Neuronal stem cell (in vitro differentiated cells): Measurements from ENCODE around the gene TMTC2.

ENCODE experiments used
- DNase-seq: peaks from one replicate; pipeline ENCODE4 v3.0.0-alpha.2; 2013; ENCODE audit warnings: low spot score
- H2AFZ ChIP-seq: one replicate; pipeline ENCODE4 v1.6.1; 2013; ENCODE audit warnings: mild to moderate bottlenecking, low read length, inconsistent platforms
- H2AK5ac ChIP-seq: 2 replicates; pipeline ENCODE4 v1.6.1; 2013; ENCODE audit warnings: low read depth, mild to moderate bottlenecking, inconsistent platforms, low read length, moderate library complexity, mixed read lengths
- H2BK120ac ChIP-seq: 2 replicates; pipeline ENCODE4 v1.6.1; 2013; ENCODE audit warnings: low read depth, mild to moderate bottlenecking, inconsistent platforms, low read length, moderate library complexity, mixed read lengths
- H2BK12ac ChIP-seq: one replicate; pipeline ENCODE4 v1.6.1; 2013; ENCODE audit warnings: low read length, inconsistent platforms
- H2BK15ac ChIP-seq: 2 replicates; pipeline ENCODE4 v1.6.1; 2013; ENCODE audit warnings: mild to moderate bottlenecking, low read length, inconsistent platforms, mixed read lengths
- H2BK5ac ChIP-seq: one replicate; pipeline ENCODE4 v1.6.1; 2013; ENCODE audit warnings: inconsistent platforms, mild to moderate bottlenecking, low read length, moderate library complexity
- H3K14ac ChIP-seq: one replicate; pipeline ENCODE4 v1.6.1; 2013; ENCODE audit warnings: low read length, inconsistent platforms
- H3K18ac ChIP-seq: 2 replicates; pipeline ENCODE4 v1.6.1; 2013; ENCODE audit warnings: low read length, inconsistent platforms
- H3K23ac ChIP-seq: 2 replicates; pipeline ENCODE4 v1.6.1; 2013; ENCODE audit warnings: low read depth, mild to moderate bottlenecking, mixed read lengths, low read length, inconsistent platforms; ENCODE audit not compliant: poor library complexity
- H3K27ac ChIP-seq: replicated peaks from 3 replicates; pipeline ENCODE4 v1.5.1; 2013; ENCODE audit warnings: low read length, inconsistent platforms
- H3K27me3 ChIP-seq, 3 experiments: 2 replicates each; pipeline ENCODE4 v1.6.1; 2013; ENCODE audit warnings: low read length in 3 of 3, mild to moderate bottlenecking in 2 of 3, inconsistent platforms in 1 of 3, low read depth in 1 of 3, mixed read lengths in 1 of 3, moderate library complexity in 1 of 3; ENCODE audit not compliant: control insufficient read depth in 3 of 3, insufficient read depth in 3 of 3
- H3K36me3 ChIP-seq, 2 donors: replicated peaks in 1 of 2; 2 replicates each; pipeline ENCODE4 v1.6.1; 2013; ENCODE audit warnings: low read length in 2 of 2; ENCODE audit not compliant: control insufficient read depth in 2 of 2, insufficient read depth in 2 of 2
- H3K4ac ChIP-seq: 2 replicates; pipeline ENCODE4 v1.6.1; 2013; ENCODE audit warnings: inconsistent platforms, mild to moderate bottlenecking, low read length, moderate library complexity
- H3K4me1 ChIP-seq, 2 donors: 1 replicate in 1 of 2; 2 replicates in 1 of 2; pipeline ENCODE4 v1.6.1; 2013; ENCODE audit warnings: low read length in 2 of 2, low read depth in 1 of 2; ENCODE audit not compliant: control insufficient read depth in 2 of 2, insufficient read depth in 1 of 2
- H3K4me2 ChIP-seq: one replicate; pipeline ENCODE4 v1.6.1; 2013; ENCODE audit warnings: mild to moderate bottlenecking, low read length, inconsistent platforms; ENCODE audit not compliant: insufficient read depth, poor library complexity, severe bottlenecking
- H3K4me3 ChIP-seq, 2 donors: 2 replicates each; pipeline ENCODE4 v1.5.1; 2013; ENCODE audit warnings: low read length in 2 of 2, mild to moderate bottlenecking in 2 of 2, inconsistent platforms in 1 of 2, moderate library complexity in 1 of 2
- H3K79me1 ChIP-seq: one replicate; pipeline ENCODE4 v1.6.1; 2013; ENCODE audit warnings: low read depth, mild to moderate bottlenecking, inconsistent platforms, low read length, moderate library complexity
- H3K9ac ChIP-seq: one replicate; pipeline ENCODE4 v1.6.1; 2013; ENCODE audit warnings: mild to moderate bottlenecking, low read depth, low read length, inconsistent platforms; ENCODE audit not compliant: poor library complexity
- H3K9me3 ChIP-seq, 2 donors: replicated peaks in 1 of 2; 2 replicates each; pipeline versions ENCODE3 to v1.6.1; 2013; ENCODE audit warnings: low read length in 2 of 2, mild to moderate bottlenecking in 2 of 2, inconsistent platforms in 1 of 2, low read depth in 1 of 2, mixed read lengths in 1 of 2, moderate library complexity in 1 of 2; ENCODE audit not compliant: control insufficient read depth in 2 of 2, insufficient read depth in 1 of 2
- H4K8ac ChIP-seq: one replicate; pipeline ENCODE4 v1.6.1; 2013; ENCODE audit warnings: low read depth, mild to moderate bottlenecking, inconsistent platforms, low read length, moderate library complexity
- H4K91ac ChIP-seq: one replicate; pipeline ENCODE4 v1.6.1; 2013; ENCODE audit warnings: low read length, low read depth, mild to moderate bottlenecking, inconsistent platforms; ENCODE audit not compliant: poor library complexity
- WGBS, 2 donors: extraction: QIAGEN DNeasy Blood & Tissue Kit; methylation state at CpG; one replicate each; pipeline ENCODE4 v1.1.7; 2013; ENCODE audit warnings: missing lambda C conversion rate in 2 of 2, mixed read lengths in 1 of 2; ENCODE audit not compliant: insufficient read length in 2 of 2, insufficient replicate concordance in 1 of 2; ENCODE audit errors: extremely low coverage in 2 of 2; 5-methylcytosine and 5-hydroxymethylcytosine counted together

Gene TMTC2

GRCh38 chr12:82873309-82873708, 186.6 kb downstream of the TMTC2 start:
- no peak overlapping the region for H2BK15ac ChIP-seq
- H4K91ac ChIP-seq = no peak overlapping the region
- H2AK5ac ChIP-seq = no peak overlapping the region
- no peak overlapping the region for H4K8ac ChIP-seq
- H3K9ac ChIP-seq = no peak overlapping the region
- no peak overlapping the region for H2AFZ ChIP-seq
- H3K4me3 ChIP-seq = no peak overlapping the region
- no peaks in the 10 kb centered on the region for H3K36me3 ChIP-seq
- no peak overlapping the region for H3K4ac ChIP-seq
- H2BK12ac ChIP-seq = no peak overlapping the region
- H3K18ac ChIP-seq = no peak overlapping the region
- H3K4me1 ChIP-seq = peaks cover 10 to 25% of the 10 kb centered on the region in 2 donors
- no peak overlapping the region for H3K4me2 ChIP-seq
- no peak overlapping the region for H3K23ac ChIP-seq
- H3K27me3 ChIP-seq = no peaks in the 10 kb centered on the region
- H2BK5ac ChIP-seq = no peak overlapping the region
- H3K14ac ChIP-seq = no peak overlapping the region
- no peak overlapping the region for H2BK120ac ChIP-seq
- DNase-seq = no peak
- no peaks in the 10 kb centered on the region for H3K79me1 ChIP-seq
- no peaks in the 10 kb centered on the region for H3K9me3 ChIP-seq
- H3K27ac ChIP-seq = no peak overlapping the region

GRCh38 chr12:82873951-82874350, 187.2 kb downstream of the TMTC2 start:
- no peak overlapping the region for H3K4me2 ChIP-seq
- no peaks in the 10 kb centered on the region for H3K79me1 ChIP-seq
- H3K4me1 ChIP-seq = peaks cover 10 to 23% of the 10 kb centered on the region in 2 donors
- no peak overlapping the region for H3K18ac ChIP-seq
- no peaks in the 10 kb centered on the region for H3K27me3 ChIP-seq
- DNase-seq = no peak
- no peak overlapping the region for H3K27ac ChIP-seq
- H3K14ac ChIP-seq = no peak overlapping the region
- H2AK5ac ChIP-seq = no peak overlapping the region
- H2BK15ac ChIP-seq = no peak overlapping the region
- H2BK12ac ChIP-seq = no peak overlapping the region
- no peak overlapping the region for H2AFZ ChIP-seq
- H2BK120ac ChIP-seq = no peak overlapping the region
- H3K9me3 ChIP-seq = no peaks in the 10 kb centered on the region
- no peak overlapping the region for H3K23ac ChIP-seq
- H3K9ac ChIP-seq = no peak overlapping the region
- H2BK5ac ChIP-seq = no peak overlapping the region
- H3K4ac ChIP-seq = no peak overlapping the region
- WGBS, 2 donors = no CpG with 5 or more reads among the region's 3 CpGs
- no peaks in the 10 kb centered on the region for H3K36me3 ChIP-seq
- no peak overlapping the region for H4K91ac ChIP-seq
- no peak overlapping the region for H4K8ac ChIP-seq
- H3K4me3 ChIP-seq = no peak overlapping the region

- Histone ChIP-seq H2BK12ac (no peak overlapping the region), H3K9ac (no peak overlapping the region), H2BK5ac (no peak overlapping the region), H3K18ac (no peak overlapping the region), H2AFZ (no peak overlapping the region), H2BK120ac (no peak overlapping the region), H4K8ac (no peak overlapping the region), H3K14ac (no peak overlapping the region), H3K79me1 (no peaks in the 10 kb centered on the region), H3K4me1 (peaks cover 10 to 23% of the 10 kb centered on the region in 2 donors), H3K27ac (no peak overlapping the region), H4K91ac (no peak overlapping the region), H3K4me3 (no peak overlapping the region), H3K4ac (no peak overlapping the region), H2BK15ac (no peak overlapping the region), H2AK5ac (no peak overlapping the region), H3K36me3 (peaks cover 0 to 7% of the 10 kb centered on the region in 2 donors), H3K23ac (no peak overlapping the region), H3K9me3 (no peaks in the 10 kb centered on the region), H3K27me3 (no peaks in the 10 kb centered on the region), H3K4me2 (no peak overlapping the region)
- DNase-seq = no peak
- WGBS, 2 donors = no CpG with 5 or more reads among the region's 1 CpG
Measured at GRCh38 chr12:82874945-82875344, 188.2 kb downstream of the TMTC2 start.

DNA sequence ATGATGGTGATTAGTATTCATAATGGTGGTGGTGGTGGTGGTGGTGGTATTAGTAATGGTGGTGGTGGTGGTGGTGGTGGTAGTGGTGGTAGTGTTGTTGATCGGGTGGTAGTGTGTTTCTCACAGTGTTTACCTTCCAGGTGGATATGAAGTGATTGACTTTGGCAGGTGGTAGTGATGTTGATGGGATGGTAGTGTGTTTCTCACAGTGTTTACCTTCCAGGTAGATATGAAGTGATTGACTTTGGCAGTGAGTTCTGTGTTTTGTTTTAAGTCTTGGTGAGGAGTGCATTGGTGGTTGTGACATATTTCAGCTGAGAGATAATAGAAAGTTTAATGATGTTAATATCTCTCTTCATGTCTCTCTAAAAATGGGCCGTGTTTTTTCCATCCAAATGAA, 189.4 kb downstream of the TMTC2 start:
- Histone ChIP-seq H3K4ac (no peak overlapping the region), H2AFZ (no peak overlapping the region), H2BK12ac (no peak overlapping the region), H2BK5ac (no peak overlapping the region), H3K14ac (no peak overlapping the region), H3K27ac (no peak overlapping the region), H3K36me3 (peaks cover 0 to 7% of the 10 kb centered on the region in 2 donors), H3K79me1 (no peaks in the 10 kb centered on the region), H4K8ac (no peak overlapping the region), H2BK15ac (no peak overlapping the region), H3K18ac (no peak overlapping the region), H3K9me3 (no peaks in the 10 kb centered on the region), H3K4me1 (peaks cover 7 to 11% of the 10 kb centered on the region in 2 donors), H2AK5ac (no peak overlapping the region), H3K9ac (no peak overlapping the region), H3K4me2 (no peak overlapping the region), H2BK120ac (no peak overlapping the region), H3K23ac (no peak overlapping the region), H3K27me3 (no peaks in the 10 kb centered on the region), H4K91ac (no peak overlapping the region), H3K4me3 (no peak overlapping the region)
- WGBS, 2 donors = no CpG with 5 or more reads among the region's 2 CpGs
- no peak for DNase-seq
